RCC 7860 (cell line): ENCODE measurements around the gene ADGRB2.
"Not testable (repeated sequence)": the region's sequence is repeated elsewhere in the genome, so short reads cannot be mapped to it uniquely, and the experiment has no call there.

ENCODE experiments used
- DNase-seq: peaks from one replicate; pipeline ENCODE4 v3.0.0-alpha.2; 2015; ENCODE audit warnings: low spot score
- FAIRE-seq: peaks from 2 replicates; lab custom pipeline; 2012; peaks lifted over from hg19 to GRCh38; lab: Jason Lieb, UNC

Gene ADGRB2

GRCh38 chr1:31731049-31731565, 33.0 kb downstream of the ADGRB2 start:
- FAIRE-seq (no peak), DNase-seq (no peak)

GRCh38 chr1:31730336-31731048, 33.6 kb downstream of the ADGRB2 start:
- no peak for FAIRE-seq
- DNase-seq, result no peak

GRCh38 chr1:31727849-31728248, 36.3 kb downstream of the ADGRB2 start:
- FAIRE-seq (no peak), DNase-seq (no peak)

GRCh38 chr1:31727195-31727594, 36.9 kb downstream of the ADGRB2 start:
- FAIRE-seq, result no peak
- no peak for DNase-seq

GRCh38 chr1:31726715-31727114, 37.4 kb downstream of the ADGRB2 start:
- no peak for FAIRE-seq
- no peak for DNase-seq

- DNase-seq (no peak), FAIRE-seq (no peak)
These were observed 38.2 kb downstream of the ADGRB2 start for GRCh38 chr1:31725777-31726535.

- DNase-seq, result no peak
- no peak for FAIRE-seq
These were observed 39.0 kb downstream of the ADGRB2 start for GRCh38 chr1:31725134-31725533.

GRCh38 chr1:31723828-31724359, 40.2 kb downstream of the ADGRB2 start:
- no peak for FAIRE-seq
- peak; percentile 42 for DNase-seq

GRCh38 chr1:31718327-31718897, 45.7 kb downstream of the ADGRB2 start:
- FAIRE-seq, result no peak

GRCh38 chr1:31717341-31717740, 46.8 kb downstream of the ADGRB2 start:
- FAIRE-seq, result no peak
- peak; percentile 13 for DNase-seq

More at GRCh38 chr1:31718327-31718897, 45.7 kb downstream of the ADGRB2 start:
- no peak for DNase-seq

GRCh38 chr1:31715873-31716220, 48.3 kb downstream of the ADGRB2 start:
- FAIRE-seq, result no peak

GRCh38 chr1:31715087-31715872, 48.9 kb downstream of the ADGRB2 start:
- DNase-seq, result no peak
- no peak for FAIRE-seq

More at GRCh38 chr1:31715873-31716220, 48.3 kb downstream of the ADGRB2 start:
- DNase-seq, result no peak

GRCh38 chr1:31714442-31715086, 49.6 kb downstream of the ADGRB2 start:
- no peak for DNase-seq
- no peak for FAIRE-seq

GRCh38 chr1:31712630-31713029, 51.5 kb downstream of the ADGRB2 start:
- DNase-seq, result peak; percentile 50
- no peak for FAIRE-seq

GRCh38 chr1:31712068-31712467, 52.1 kb downstream of the ADGRB2 start:
- FAIRE-seq, result no peak

GRCh38 chr1:31708324-31708723, 55.8 kb downstream of the ADGRB2 start:
- FAIRE-seq, result no peak
- DNase-seq, result no peak

More at GRCh38 chr1:31712068-31712467, 52.1 kb downstream of the ADGRB2 start:
- DNase-seq, result no peak

- DNase-seq (peak; percentile 38), FAIRE-seq (no peak)
These were observed 56.4 kb downstream of the ADGRB2 start for GRCh38 chr1:31707711-31708110.

- not testable (repeated sequence) for FAIRE-seq, DNase-seq
These were observed 57.0 kb downstream of the ADGRB2 start for GRCh38 chr1:31707059-31707600.

GRCh38 chr1:31706384-31707058, 57.6 kb downstream of the ADGRB2 start:
- FAIRE-seq, result no peak
- DNase-seq, result no peak
